Lower leg skin (tissue), 3 donors: ENCODE measurements around the gene LNX2.

Source experiments
- CTCF ChIP-seq, 3 donors: fragments of 450-650 bp; IDR thresholded peaks; one replicate each; pipeline ENCODE4 v1.5.1; 2016; ENCODE audit warnings: antibody characterized with exemption in 3 of 3, mild to moderate bottlenecking in 3 of 3, moderate library complexity in 2 of 3
- POLR2A ChIP-seq, 2 donors: fragments of 450-650 bp; IDR thresholded peaks; one replicate each; pipeline ENCODE4 v1.6.1; 2016 to 2017; ENCODE audit warnings: antibody characterized with exemption in 2 of 2, mild to moderate bottlenecking in 1 of 2, moderate library complexity in 1 of 2

- TF ChIP-seq CTCF (IDR thresholded peaks at IDR 0.05) (no peak), POLR2A (IDR thresholded peaks at IDR 0.05) (no peak)
Measured at GRCh38 chr13:27534981-27535380, 85.3 kb downstream of the LNX2 start.
